Measurements from ENCODE around the gene NANOS3. TPM values are rescaled to one million over a fixed set of nuclear protein-coding genes. Genes with fewer than 3 reads are reported as not detected.

Gene NANOS3
- total RNA-seq, 1 donor from 2014 or later = not detected

- H3K36me3 ChIP-seq (ENCODE audit: control insufficient read depth, insufficient read depth, low read length) = no peaks in the 10 kb centered on the region
- TF ChIP-seq CTCF (IDR thresholded peaks at IDR 0.05; ENCODE audit: insufficient read depth, low read length, poor library complexity, severe bottlenecking) = no peak
These were observed 10.1 kb downstream of the NANOS3 start for GRCh38 chr19:13887018-13887436.

GRCh38 chr19:13887517-13887916 is 10.6 kb downstream of the NANOS3 start:
- Histone ChIP-seq H3K27me3 (ENCODE audit: control insufficient read depth, insufficient read depth, low read length) (peaks cover 5% of the 10 kb centered on the region), H3K36me3 (ENCODE audit: control insufficient read depth, insufficient read depth, low read length) (no peaks in the 10 kb centered on the region), H3K4me3 (ENCODE audit: low read depth, low read length) (no peak overlapping the region)
- no peak for TF ChIP-seq CTCF (IDR thresholded peaks at IDR 0.05; ENCODE audit: insufficient read depth, low read length, poor library complexity, severe bottlenecking)
- DNase-seq (ENCODE audit: low read depth) = no peak

More at GRCh38 chr19:13887018-13887436, 10.1 kb downstream of the NANOS3 start:
- Histone ChIP-seq H3K4me3 (ENCODE audit: low read depth, low read length) (no peak overlapping the region), H3K27me3 (ENCODE audit: control insufficient read depth, insufficient read depth, low read length) (peaks cover 5% of the 10 kb centered on the region)
- no peak for DNase-seq (ENCODE audit: low read depth)

GRCh38 chr19:13888281-13888680 is 11.3 kb downstream of the NANOS3 start:
- no peaks in the 10 kb centered on the region for H3K36me3 ChIP-seq (ENCODE audit: control insufficient read depth, insufficient read depth, low read length)
- H3K4me3 ChIP-seq (ENCODE audit: low read depth, low read length) = no peak overlapping the region
- TF ChIP-seq CTCF (IDR thresholded peaks at IDR 0.05; ENCODE audit: insufficient read depth, low read length, poor library complexity, severe bottlenecking) = no peak
- no peak for DNase-seq (ENCODE audit: low read depth)
- peaks cover 5% of the 10 kb centered on the region for H3K27me3 ChIP-seq (ENCODE audit: control insufficient read depth, insufficient read depth, low read length)

GRCh38 chr19:13890136-13890535 is 13.2 kb downstream of the NANOS3 start:
- Histone ChIP-seq H3K27me3 (ENCODE audit: control insufficient read depth, insufficient read depth, low read length) (peaks cover under 1% of the 10 kb centered on the region), H3K36me3 (ENCODE audit: control insufficient read depth, insufficient read depth, low read length) (no peaks in the 10 kb centered on the region), H3K4me3 (ENCODE audit: low read depth, low read length) (no peak overlapping the region)
- DNase-seq (ENCODE audit: low read depth) = no peak
- no peak for TF ChIP-seq CTCF (IDR thresholded peaks at IDR 0.05; ENCODE audit: insufficient read depth, low read length, poor library complexity, severe bottlenecking)

GRCh38 chr19:13892870-13893269 is 15.9 kb downstream of the NANOS3 start:
- no peak for TF ChIP-seq CTCF (IDR thresholded peaks at IDR 0.05; ENCODE audit: insufficient read depth, low read length, poor library complexity, severe bottlenecking)
- H3K36me3 ChIP-seq (ENCODE audit: control insufficient read depth, insufficient read depth, low read length) = no peaks in the 10 kb centered on the region
- H3K4me3 ChIP-seq (ENCODE audit: low read depth, low read length) = no peak overlapping the region
- no peaks in the 10 kb centered on the region for H3K27me3 ChIP-seq (ENCODE audit: control insufficient read depth, insufficient read depth, low read length)
- no peak for DNase-seq (ENCODE audit: low read depth)

- H3K36me3 ChIP-seq (ENCODE audit: control insufficient read depth, insufficient read depth, low read length) = no peaks in the 10 kb centered on the region
- H3K4me3 ChIP-seq (ENCODE audit: low read depth, low read length) = no peak overlapping the region
- DNase-seq (ENCODE audit: low read depth) = no peak
- no peaks in the 10 kb centered on the region for H3K27me3 ChIP-seq (ENCODE audit: control insufficient read depth, insufficient read depth, low read length)
- no peak for TF ChIP-seq CTCF (IDR thresholded peaks at IDR 0.05; ENCODE audit: insufficient read depth, low read length, poor library complexity, severe bottlenecking)
These were observed 17.6 kb downstream of the NANOS3 start for GRCh38 chr19:13894552-13894951.
